GM23338 (cell line): ENCODE results near the gene VSTM5. TPM values are rescaled to one million over a fixed set of nuclear protein-coding genes. Genes with fewer than 3 reads are reported as not detected.

Experiments
- ATAC-seq: fragments of 200-7000 bp; cut with Tn5 transposase; 3 replicates; pipeline ENCODE4 v1.9.1; 2020
- DNase-seq: peaks from one replicate; pipeline ENCODE4 v3.0.0-alpha.2; 2015; ENCODE audit warnings: low spot score
- H2AFZ ChIP-seq: fragments of 200-600 bp; sonication (generic); 2 replicates; pipeline ENCODE4 v1.8.0; 2016; ENCODE audit warnings: antibody characterized with exemption, mild to moderate bottlenecking, moderate library complexity
- H3F3A ChIP-seq: fragments of 200-600 bp; sonication (generic); replicated peaks from 2 replicates; pipeline ENCODE4 v1.8.0; 2017; ENCODE audit warnings: antibody characterized with exemption, mixed run types, low read depth
- H3K27ac ChIP-seq: fragments of 200-600 bp; sonication (generic); 2 replicates; pipeline ENCODE4 v1.6.1; 2016; ENCODE audit warnings: low read depth
- H3K27me3 ChIP-seq: fragments of 200-600 bp; sonication (generic); 2 replicates; pipeline ENCODE4 v1.8.0; 2016; ENCODE audit warnings: mild to moderate bottlenecking, mixed run types, moderate library complexity; ENCODE audit not compliant: insufficient read depth
- H3K36me3 ChIP-seq: fragments of 200-600 bp; sonication (generic); 2 replicates; pipeline ENCODE4 v1.8.0; 2016; ENCODE audit warnings: mild to moderate bottlenecking; ENCODE audit not compliant: insufficient read depth
- H3K4me1 ChIP-seq: fragments of 200-600 bp; sonication (generic); 2 replicates; pipeline ENCODE4 v1.8.0; 2016; ENCODE audit warnings: mild to moderate bottlenecking, moderate library complexity; ENCODE audit not compliant: insufficient read depth
- H3K4me2 ChIP-seq: fragments of 200-600 bp; sonication (generic); 2 replicates; pipeline ENCODE4 v1.7.1; 2017; ENCODE audit warnings: mixed run types
- H3K4me3 ChIP-seq: fragments of 200-600 bp; sonication (generic); 2 replicates; pipeline ENCODE4 v1.6.1; 2016; ENCODE audit warnings: mixed run types
- H3K79me2 ChIP-seq: fragments of 200-600 bp; sonication (generic); replicated peaks from 2 replicates; pipeline ENCODE4 v1.8.0; 2017; ENCODE audit warnings: mild to moderate bottlenecking; ENCODE audit not compliant: insufficient read depth
- H3K9me2 ChIP-seq: fragments of 200-600 bp; sonication (generic); 2 replicates; pipeline ENCODE4 v1.8.0; 2017; ENCODE audit not compliant: insufficient read depth
- H4K20me1 ChIP-seq: fragments of 200-600 bp; sonication (generic); replicated peaks from 2 replicates; pipeline ENCODE4 v1.8.0; 2017; ENCODE audit warnings: mild to moderate bottlenecking; ENCODE audit not compliant: insufficient read depth
- H3K27ac Mint-ChIP-seq: 2 replicates; pipeline ENCODE4 v1.8.0; 2020; ENCODE audit warnings: inconsistent platforms, mild to moderate bottlenecking, moderate library complexity, mixed read lengths
- H3K27me3 Mint-ChIP-seq: 3 replicates; pipeline ENCODE4 v1.8.0; 2022; ENCODE audit warnings: low read depth, mild to moderate bottlenecking, moderate library complexity, mixed read lengths, inconsistent platforms; ENCODE audit not compliant: insufficient read depth, poor library complexity
- H3K36me3 Mint-ChIP-seq: 3 replicates; pipeline ENCODE4 v1.8.0; 2021; ENCODE audit warnings: low read depth, mild to moderate bottlenecking, inconsistent platforms, moderate library complexity, mixed read lengths
- H3K4me1 Mint-ChIP-seq: 3 replicates; pipeline ENCODE4 v1.8.0; 2020; ENCODE audit warnings: mild to moderate bottlenecking, inconsistent platforms, mixed read lengths
- H3K4me3 Mint-ChIP-seq: 3 replicates; pipeline ENCODE4 v1.8.0; 2021; ENCODE audit warnings: moderate library complexity, mild to moderate bottlenecking, inconsistent platforms, mixed read lengths
- H3K9me3 Mint-ChIP-seq: 3 replicates; pipeline ENCODE4 v1.8.0; 2020; ENCODE audit warnings: moderate library complexity, mild to moderate bottlenecking, inconsistent platforms, mixed read lengths
- CREB1 ChIP-seq: fragments of 250-450 bp; sonication (Bioruptor Pico); IDR thresholded peaks from 2 replicates; pipeline ENCODE4 v1.5.0; 2020; ENCODE audit warnings: low read depth, mild to moderate bottlenecking, moderate library complexity
- EZH2 ChIP-seq: fragments of 200-600 bp; sonication (generic); IDR thresholded peaks from one replicate; pipeline ENCODE4 v1.8.0; 2017; ENCODE audit warnings: antibody characterized with exemption, mild to moderate bottlenecking, low read depth; ENCODE audit not compliant: unreplicated experiment
- EZH2phosphoT487 ChIP-seq: fragments of 200-600 bp; sonication (generic); IDR thresholded peaks from one replicate; pipeline ENCODE4 v1.8.1; 2018; ENCODE audit warnings: antibody characterized with exemption; ENCODE audit not compliant: unreplicated experiment
- JUNB ChIP-seq: IDR thresholded peaks from one replicate; pipeline ENCODE4 v1.6.1; 2016; ENCODE audit warnings: antibody characterized with exemption; ENCODE audit not compliant: unreplicated experiment
- NANOG ChIP-seq: IDR thresholded peaks from 2 replicates; pipeline ENCODE4 v1.6.1; 2016; ENCODE audit warnings: antibody characterized with exemption, borderline replicate concordance
- POLR2AphosphoS5 ChIP-seq: IDR thresholded peaks from 2 replicates; pipeline ENCODE4 v1.6.1; 2016; ENCODE audit warnings: antibody characterized with exemption, low read depth
- STAT1 ChIP-seq: IDR thresholded peaks from one replicate; pipeline ENCODE4 v1.6.1; 2016; ENCODE audit warnings: antibody characterized with exemption; ENCODE audit not compliant: unreplicated experiment
- ZNF114 ChIP-seq: fragments of 250-450 bp; sonication (Bioruptor Pico); IDR thresholded peaks from 2 replicates; pipeline ENCODE4 v1.5.0; 2020; ENCODE audit warnings: mild to moderate bottlenecking, moderate library complexity
- ZNF331 ChIP-seq: fragments of 250-450 bp; sonication (Bioruptor Pico); IDR thresholded peaks from 2 replicates; pipeline ENCODE4 v1.5.0; 2020; ENCODE audit warnings: low read depth, mild to moderate bottlenecking, moderate library complexity
- polyA plus RNA-seq: library from polyadenylated mRNA; unstranded; fragments of >200 nt; fragmentation: Nextera tagmentation; extraction: Ambion mirVana; gene quantifications from 2 replicates; pipeline ENCODE4 v1.2.1, GENCODE V29; 2016
- total RNA-seq: library from RNA; depleted of rRNA; stranded (reverse); fragments of >200 nt; shearing (Covaris generic); gene quantifications from 2 replicates; pipeline ENCODE4 v1.2.3, GENCODE V29; 2014
- TF ChIP-seq, protein P1 (sequence below), 2 experiments: fragments of 200-600 bp in 1 of 2; sonication (generic) in 1 of 2; conservative IDR thresholded peaks; 2 replicates each; pipeline versions ENCODE4 v1.5.1 to v1.6.1; 2016 to 2017; ENCODE audit warnings: antibody characterized with exemption in 2 of 2, low read depth in 2 of 2, mild to moderate bottlenecking in 2 of 2, moderate library complexity in 1 of 2
- TF ChIP-seq, protein P2 (sequence below): fragments of 250-450 bp; sonication (Bioruptor Pico); IDR thresholded peaks from 2 replicates; pipeline ENCODE4 v1.5.0; 2020; ENCODE audit warnings: mild to moderate bottlenecking, moderate library complexity
- TF ChIP-seq, protein P3 (sequence below): IDR thresholded peaks from 2 replicates; pipeline ENCODE4 v1.6.1; 2016; ENCODE audit warnings: antibody characterized with exemption
- TF ChIP-seq, protein P4 (sequence below): IDR thresholded peaks from one replicate; pipeline ENCODE4 v1.6.1; 2018; ENCODE audit warnings: antibody characterized with exemption; ENCODE audit not compliant: unreplicated experiment

VSTM5 gene
- total and polyA plus RNA-seq, 2 experiments from 2014 or later: 0.21 to 0.66 TPM

DNA sequence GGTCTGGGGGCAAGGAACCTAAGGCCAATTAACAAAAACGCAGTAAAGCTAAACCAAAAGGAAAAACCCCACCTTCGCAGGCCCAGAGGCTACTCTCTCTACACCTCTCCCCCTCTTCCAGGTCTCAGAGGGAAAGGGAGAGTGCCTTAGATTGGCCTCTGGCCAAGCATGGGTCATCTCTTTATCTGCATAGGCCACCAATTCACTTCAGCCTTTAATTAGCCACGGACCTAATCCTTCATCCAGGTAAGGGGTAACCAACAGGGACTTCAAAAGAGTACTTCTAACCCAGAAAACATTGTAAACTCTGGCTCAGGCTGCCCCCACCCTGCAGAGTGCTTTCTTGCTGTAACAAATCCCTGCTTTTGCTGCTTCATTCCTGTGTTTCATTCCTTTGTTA is 9.4 kb downstream of the VSTM5 start:
- no peak overlapping the region for H3K4me2 ChIP-seq
- no peak overlapping the region for H2AFZ ChIP-seq
- Mint-ChIP-seq H3K36me3 (no peaks in the 10 kb centered on the region), H3K27me3 (peaks cover 8% of the 10 kb centered on the region), H3K9me3 (no peaks in the 10 kb centered on the region), H3K4me3 (no peak overlapping the region), H3K4me1 (peaks cover 2% of the 10 kb centered on the region; the same call in 1 of the 3 replicates), H3K27ac (no peak overlapping the region)
- no peaks in the 10 kb centered on the region for H3K9me2 ChIP-seq
- H4K20me1 ChIP-seq: no peaks in the 10 kb centered on the region
- no peak for DNase-seq
- TF ChIP-seq, protein P1, sequence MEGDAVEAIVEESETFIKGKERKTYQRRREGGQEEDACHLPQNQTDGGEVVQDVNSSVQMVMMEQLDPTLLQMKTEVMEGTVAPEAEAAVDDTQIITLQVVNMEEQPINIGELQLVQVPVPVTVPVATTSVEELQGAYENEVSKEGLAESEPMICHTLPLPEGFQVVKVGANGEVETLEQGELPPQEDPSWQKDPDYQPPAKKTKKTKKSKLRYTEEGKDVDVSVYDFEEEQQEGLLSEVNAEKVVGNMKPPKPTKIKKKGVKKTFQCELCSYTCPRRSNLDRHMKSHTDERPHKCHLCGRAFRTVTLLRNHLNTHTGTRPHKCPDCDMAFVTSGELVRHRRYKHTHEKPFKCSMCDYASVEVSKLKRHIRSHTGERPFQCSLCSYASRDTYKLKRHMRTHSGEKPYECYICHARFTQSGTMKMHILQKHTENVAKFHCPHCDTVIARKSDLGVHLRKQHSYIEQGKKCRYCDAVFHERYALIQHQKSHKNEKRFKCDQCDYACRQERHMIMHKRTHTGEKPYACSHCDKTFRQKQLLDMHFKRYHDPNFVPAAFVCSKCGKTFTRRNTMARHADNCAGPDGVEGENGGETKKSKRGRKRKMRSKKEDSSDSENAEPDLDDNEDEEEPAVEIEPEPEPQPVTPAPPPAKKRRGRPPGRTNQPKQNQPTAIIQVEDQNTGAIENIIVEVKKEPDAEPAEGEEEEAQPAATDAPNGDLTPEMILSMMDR (conservative IDR thresholded peaks at IDR 0.05; ENCODE audit: low read depth in 2 of 2): no peak
- no peak for TF ChIP-seq NANOG
- TF ChIP-seq, protein P2, sequence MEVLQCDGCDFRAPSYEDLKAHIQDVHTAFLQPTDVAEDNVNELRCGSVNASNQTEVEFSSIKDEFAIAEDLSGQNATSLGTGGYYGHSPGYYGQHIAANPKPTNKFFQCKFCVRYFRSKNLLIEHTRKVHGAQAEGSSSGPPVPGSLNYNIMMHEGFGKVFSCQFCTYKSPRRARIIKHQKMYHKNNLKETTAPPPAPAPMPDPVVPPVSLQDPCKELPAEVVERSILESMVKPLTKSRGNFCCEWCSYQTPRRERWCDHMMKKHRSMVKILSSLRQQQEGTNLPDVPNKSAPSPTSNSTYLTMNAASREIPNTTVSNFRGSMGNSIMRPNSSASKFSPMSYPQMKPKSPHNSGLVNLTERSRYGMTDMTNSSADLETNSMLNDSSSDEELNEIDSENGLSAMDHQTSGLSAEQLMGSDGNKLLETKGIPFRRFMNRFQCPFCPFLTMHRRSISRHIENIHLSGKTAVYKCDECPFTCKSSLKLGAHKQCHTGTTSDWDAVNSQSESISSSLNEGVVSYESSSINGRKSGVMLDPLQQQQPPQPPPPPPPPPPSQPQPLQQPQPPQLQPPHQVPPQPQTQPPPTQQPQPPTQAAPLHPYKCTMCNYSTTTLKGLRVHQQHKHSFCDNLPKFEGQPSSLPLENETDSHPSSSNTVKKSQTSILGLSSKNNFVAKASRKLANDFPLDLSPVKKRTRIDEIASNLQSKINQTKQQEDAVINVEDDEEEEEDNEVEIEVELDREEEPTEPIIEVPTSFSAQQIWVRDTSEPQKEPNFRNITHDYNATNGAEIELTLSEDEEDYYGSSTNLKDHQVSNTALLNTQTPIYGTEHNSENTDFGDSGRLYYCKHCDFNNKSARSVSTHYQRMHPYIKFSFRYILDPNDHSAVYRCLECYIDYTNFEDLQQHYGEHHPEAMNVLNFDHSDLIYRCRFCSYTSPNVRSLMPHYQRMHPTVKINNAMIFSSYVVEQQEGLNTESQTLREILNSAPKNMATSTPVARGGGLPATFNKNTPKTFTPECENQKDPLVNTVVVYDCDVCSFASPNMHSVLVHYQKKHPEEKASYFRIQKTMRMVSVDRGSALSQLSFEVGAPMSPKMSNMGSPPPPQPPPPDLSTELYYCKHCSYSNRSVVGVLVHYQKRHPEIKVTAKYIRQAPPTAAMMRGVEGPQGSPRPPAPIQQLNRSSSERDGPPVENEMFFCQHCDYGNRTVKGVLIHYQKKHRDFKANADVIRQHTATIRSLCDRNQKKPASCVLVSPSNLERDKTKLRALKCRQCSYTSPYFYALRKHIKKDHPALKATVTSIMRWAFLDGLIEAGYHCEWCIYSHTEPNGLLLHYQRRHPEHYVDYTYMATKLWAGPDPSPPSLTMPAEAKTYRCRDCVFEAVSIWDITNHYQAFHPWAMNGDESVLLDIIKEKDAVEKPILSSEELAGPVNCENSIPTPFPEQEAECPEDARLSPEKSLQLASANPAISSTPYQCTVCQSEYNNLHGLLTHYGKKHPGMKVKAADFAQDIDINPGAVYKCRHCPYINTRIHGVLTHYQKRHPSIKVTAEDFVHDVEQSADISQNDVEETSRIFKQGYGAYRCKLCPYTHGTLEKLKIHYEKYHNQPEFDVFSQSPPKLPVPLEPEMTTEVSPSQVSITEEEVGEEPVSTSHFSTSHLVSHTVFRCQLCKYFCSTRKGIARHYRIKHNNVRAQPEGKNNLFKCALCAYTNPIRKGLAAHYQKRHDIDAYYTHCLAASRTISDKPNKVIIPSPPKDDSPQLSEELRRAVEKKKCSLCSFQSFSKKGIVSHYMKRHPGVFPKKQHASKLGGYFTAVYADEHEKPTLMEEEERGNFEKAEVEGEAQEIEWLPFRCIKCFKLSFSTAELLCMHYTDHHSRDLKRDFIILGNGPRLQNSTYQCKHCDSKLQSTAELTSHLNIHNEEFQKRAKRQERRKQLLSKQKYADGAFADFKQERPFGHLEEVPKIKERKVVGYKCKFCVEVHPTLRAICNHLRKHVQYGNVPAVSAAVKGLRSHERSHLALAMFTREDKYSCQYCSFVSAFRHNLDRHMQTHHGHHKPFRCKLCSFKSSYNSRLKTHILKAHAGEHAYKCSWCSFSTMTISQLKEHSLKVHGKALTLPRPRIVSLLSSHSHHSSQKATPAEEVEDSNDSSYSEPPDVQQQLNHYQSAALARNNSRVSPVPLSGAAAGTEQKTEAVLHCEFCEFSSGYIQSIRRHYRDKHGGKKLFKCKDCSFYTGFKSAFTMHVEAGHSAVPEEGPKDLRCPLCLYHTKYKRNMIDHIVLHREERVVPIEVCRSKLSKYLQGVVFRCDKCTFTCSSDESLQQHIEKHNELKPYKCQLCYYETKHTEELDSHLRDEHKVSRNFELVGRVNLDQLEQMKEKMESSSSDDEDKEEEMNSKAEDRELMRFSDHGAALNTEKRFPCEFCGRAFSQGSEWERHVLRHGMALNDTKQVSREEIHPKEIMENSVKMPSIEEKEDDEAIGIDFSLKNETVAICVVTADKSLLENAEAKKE (CRISPR knock-in tag): no peak
- no peak for TF ChIP-seq EZH2
- no peak for TF ChIP-seq CREB1 (CRISPR knock-in tag)
- TF ChIP-seq ZNF114 (CRISPR knock-in tag): no peak
- TF ChIP-seq STAT1: no peak
- TF ChIP-seq POLR2AphosphoS5: no peak
- TF ChIP-seq EZH2phosphoT487: no peak
- TF ChIP-seq ZNF331 (CRISPR knock-in tag): no peak
- TF ChIP-seq, protein P3, sequence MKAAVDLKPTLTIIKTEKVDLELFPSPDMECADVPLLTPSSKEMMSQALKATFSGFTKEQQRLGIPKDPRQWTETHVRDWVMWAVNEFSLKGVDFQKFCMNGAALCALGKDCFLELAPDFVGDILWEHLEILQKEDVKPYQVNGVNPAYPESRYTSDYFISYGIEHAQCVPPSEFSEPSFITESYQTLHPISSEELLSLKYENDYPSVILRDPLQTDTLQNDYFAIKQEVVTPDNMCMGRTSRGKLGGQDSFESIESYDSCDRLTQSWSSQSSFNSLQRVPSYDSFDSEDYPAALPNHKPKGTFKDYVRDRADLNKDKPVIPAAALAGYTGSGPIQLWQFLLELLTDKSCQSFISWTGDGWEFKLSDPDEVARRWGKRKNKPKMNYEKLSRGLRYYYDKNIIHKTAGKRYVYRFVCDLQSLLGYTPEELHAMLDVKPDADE: no peak
- TF ChIP-seq, protein P4, sequence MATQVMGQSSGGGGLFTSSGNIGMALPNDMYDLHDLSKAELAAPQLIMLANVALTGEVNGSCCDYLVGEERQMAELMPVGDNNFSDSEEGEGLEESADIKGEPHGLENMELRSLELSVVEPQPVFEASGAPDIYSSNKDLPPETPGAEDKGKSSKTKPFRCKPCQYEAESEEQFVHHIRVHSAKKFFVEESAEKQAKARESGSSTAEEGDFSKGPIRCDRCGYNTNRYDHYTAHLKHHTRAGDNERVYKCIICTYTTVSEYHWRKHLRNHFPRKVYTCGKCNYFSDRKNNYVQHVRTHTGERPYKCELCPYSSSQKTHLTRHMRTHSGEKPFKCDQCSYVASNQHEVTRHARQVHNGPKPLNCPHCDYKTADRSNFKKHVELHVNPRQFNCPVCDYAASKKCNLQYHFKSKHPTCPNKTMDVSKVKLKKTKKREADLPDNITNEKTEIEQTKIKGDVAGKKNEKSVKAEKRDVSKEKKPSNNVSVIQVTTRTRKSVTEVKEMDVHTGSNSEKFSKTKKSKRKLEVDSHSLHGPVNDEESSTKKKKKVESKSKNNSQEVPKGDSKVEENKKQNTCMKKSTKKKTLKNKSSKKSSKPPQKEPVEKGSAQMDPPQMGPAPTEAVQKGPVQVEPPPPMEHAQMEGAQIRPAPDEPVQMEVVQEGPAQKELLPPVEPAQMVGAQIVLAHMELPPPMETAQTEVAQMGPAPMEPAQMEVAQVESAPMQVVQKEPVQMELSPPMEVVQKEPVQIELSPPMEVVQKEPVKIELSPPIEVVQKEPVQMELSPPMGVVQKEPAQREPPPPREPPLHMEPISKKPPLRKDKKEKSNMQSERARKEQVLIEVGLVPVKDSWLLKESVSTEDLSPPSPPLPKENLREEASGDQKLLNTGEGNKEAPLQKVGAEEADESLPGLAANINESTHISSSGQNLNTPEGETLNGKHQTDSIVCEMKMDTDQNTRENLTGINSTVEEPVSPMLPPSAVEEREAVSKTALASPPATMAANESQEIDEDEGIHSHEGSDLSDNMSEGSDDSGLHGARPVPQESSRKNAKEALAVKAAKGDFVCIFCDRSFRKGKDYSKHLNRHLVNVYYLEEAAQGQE: no peak
- TF ChIP-seq JUNB: no peak
- no peak for ATAC-seq
- H3K27ac ChIP-seq: no peak overlapping the region
- H3K27me3 ChIP-seq: no peaks in the 10 kb centered on the region
- H3K4me3 ChIP-seq: no peak overlapping the region
- no peaks in the 10 kb centered on the region for H3K4me1 ChIP-seq
- H3K36me3 ChIP-seq: no peaks in the 10 kb centered on the region
- no peaks in the 10 kb centered on the region for H3K79me2 ChIP-seq
- H3F3A ChIP-seq: no peaks in the 10 kb centered on the region
